Posterior cingulate gyrus (tissue), 11 donors: Measurements from ENCODE around the gene SLC29A3.
A peak's percentile ranks its signal among the peaks of the same experiment; 100 is the strongest.
"Not testable (repeated sequence)": the region's sequence is repeated elsewhere in the genome, so short reads cannot be mapped to it uniquely, and the experiment has no call there.

Experiments used
- DNase-seq, 10 donors: peaks; one replicate each; pipeline versions ENCODE4 v3.0.0 to v3.0.0-alpha.2; 2020 to 2021; ENCODE audit warnings: mixed read lengths in 3 of 10
- intact Hi-C: fragments of 100-400 bp; cut with DNase I; formaldehyde crosslinking; loops from one replicate; pipeline ENCODE4 v1.15.1; 2023

SLC29A3 gene

GRCh38 chr10:71339796-71340589 lies 20.9 kb downstream of the SLC29A3 start:
- DNase-seq = peak in 1 of 10 donors; percentile 66
- intact Hi-C loops = no loop called here

- intact Hi-C loops = no loop called here
- no peak for DNase-seq
Measured at GRCh38 chr10:71342573-71343391, 23.7 kb downstream of the SLC29A3 start.

GRCh38 chr10:71343392-71343773 lies 24.3 kb downstream of the SLC29A3 start:
- no peak for DNase-seq
- intact Hi-C loops = no loop called here

- DNase-seq = peak in 1 of 10 donors; percentile 7
- intact Hi-C loops = no loop called here
Measured at GRCh38 chr10:71344154-71344925, 25.3 kb downstream of the SLC29A3 start.

GRCh38 chr10:71344993-71345480 lies 26.0 kb downstream of the SLC29A3 start:
- peak in 1 of 10 donors; percentile 7 for DNase-seq
- intact Hi-C loops = no loop called here

GRCh38 chr10:71345694-71346093 lies 26.6 kb downstream of the SLC29A3 start:
- intact Hi-C loops = no loop called here

GRCh38 chr10:71346731-71347130 lies 27.7 kb downstream of the SLC29A3 start:
- intact Hi-C loops = no loop called here
- no peak for DNase-seq

More at GRCh38 chr10:71345694-71346093, 26.6 kb downstream of the SLC29A3 start:
- peak in 1 of 10 donors; percentile 25 for DNase-seq

GRCh38 chr10:71347587-71348395 lies 28.7 kb downstream of the SLC29A3 start:
- no peak for DNase-seq
- intact Hi-C loops = no loop called here

GRCh38 chr10:71348850-71349249 lies 29.8 kb downstream of the SLC29A3 start:
- intact Hi-C loops = no loop called here
- no peak for DNase-seq

- DNase-seq = no peak
- intact Hi-C loops = no loop called here
Measured at GRCh38 chr10:71349406-71349805, 30.3 kb downstream of the SLC29A3 start.

GRCh38 chr10:71351087-71351486 lies 32.0 kb downstream of the SLC29A3 start:
- intact Hi-C loops = no loop called here

GRCh38 chr10:71351628-71352319 lies 32.7 kb downstream of the SLC29A3 start:
- intact Hi-C loops = no loop called here
- DNase-seq = peak in 2 of 10 donors; percentile 22 to 72

More at GRCh38 chr10:71351087-71351486, 32.0 kb downstream of the SLC29A3 start:
- DNase-seq = no peak

- DNase-seq = peak in 1 of 10 donors; percentile 46
- intact Hi-C loops = no loop called here
Measured at GRCh38 chr10:71353639-71354038, 34.6 kb downstream of the SLC29A3 start.

- intact Hi-C loops = no loop called here
- peak in 2 of 10 donors; percentile 25 to 43 for DNase-seq
Measured at GRCh38 chr10:71354776-71355175, 35.7 kb downstream of the SLC29A3 start.

- intact Hi-C loops = no loop called here
- DNase-seq = peak in 2 of 10 donors; percentile 29 to 47
Measured at GRCh38 chr10:71355886-71356285, 36.8 kb downstream of the SLC29A3 start.

GRCh38 chr10:71357792-71358265 lies 38.8 kb downstream of the SLC29A3 start:
- intact Hi-C loops = no loop called here

GRCh38 chr10:71358277-71358676 lies 39.2 kb downstream of the SLC29A3 start:
- DNase-seq = peak in 3 of 10 donors; percentile 40 to 49 (median 41)
- intact Hi-C loops = no loop called here

More at GRCh38 chr10:71357792-71358265, 38.8 kb downstream of the SLC29A3 start:
- DNase-seq = peak in 3 of 10 donors; percentile 7 to 39 (median 27)

- intact Hi-C loops = not testable (repeated sequence)
- DNase-seq = peak in 3 of 10 donors; percentile 9 to 72 (median 66)
Measured at GRCh38 chr10:71358906-71359305, 39.8 kb downstream of the SLC29A3 start.
